Measurements from ENCODE around the gene LLGL1.

DNA sequence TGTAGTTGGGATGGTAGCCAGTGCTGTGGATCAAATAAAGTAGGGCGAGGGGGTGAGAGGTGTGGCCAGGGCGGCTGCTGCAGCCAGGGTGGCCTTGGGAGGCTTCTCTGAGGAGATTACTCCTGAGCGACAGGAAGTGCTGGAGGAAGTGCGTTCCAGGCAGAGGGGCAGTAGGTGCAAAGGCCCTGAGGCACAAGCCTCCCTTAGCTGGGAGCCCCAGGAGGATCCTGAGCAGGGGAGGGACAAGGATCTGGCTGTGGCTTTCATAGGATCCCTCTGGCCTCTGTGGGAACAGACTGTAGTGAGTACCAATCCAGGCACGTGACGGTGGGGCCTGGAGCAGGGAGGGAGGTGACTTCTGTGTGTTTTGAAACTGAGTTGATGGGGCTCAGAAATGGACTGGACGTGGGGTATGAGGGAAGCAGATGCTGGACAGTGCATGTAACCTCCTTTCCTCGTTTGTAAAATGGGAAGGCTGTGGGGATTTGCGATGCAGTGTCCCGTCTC, 2.8 kb downstream of the LLGL1 start:
- TF ChIP-seq POLR2A (IDR thresholded peaks at IDR 0.05) (no peak), CTCF (IDR thresholded peaks at IDR 0.05) (no peak)
